LNCAP (cell line): ENCODE results near the gene GPR158.

Source experiments
- CTCF ChIP-seq: fragments of 450-650 bp; IDR thresholded peaks from 2 replicates; pipeline ENCODE4 v1.5.1; 2017; ENCODE audit warnings: mild to moderate bottlenecking

The GPR158 gene

GRCh38 chr10:25177754-25178135, 2.9 kb downstream of the GPR158 start:
- TF ChIP-seq CTCF: no peak

GRCh38 chr10:25178411-25178810, 3.6 kb downstream of the GPR158 start:
- TF ChIP-seq CTCF: no peak

GRCh38 chr10:25180801-25181200, 6.0 kb downstream of the GPR158 start:
- TF ChIP-seq CTCF: no peak

GRCh38 chr10:25182636-25183035, 7.8 kb downstream of the GPR158 start:
- TF ChIP-seq CTCF: no peak

- no peak for TF ChIP-seq CTCF
Measured at GRCh38 chr10:25191162-25191895, 16.5 kb downstream of the GPR158 start.

- TF ChIP-seq CTCF: no peak
Measured at GRCh38 chr10:25198151-25198550, 23.4 kb downstream of the GPR158 start.

- TF ChIP-seq CTCF: no peak
Measured at GRCh38 chr10:25206693-25207414, 32.1 kb downstream of the GPR158 start.
